GM21576 (cell line): Measurements from ENCODE around the gene CTNNAL1.
"Not testable (repeated sequence)": the region's sequence is repeated elsewhere in the genome, so short reads cannot be mapped to it uniquely, and the experiment has no call there.

Source experiments
- ATAC-seq: cut with Tn5 transposase; IDR thresholded peaks from one replicate; pipeline ENCODE4 v1.9.1; 2021; ENCODE audit warnings: mild to moderate bottlenecking, moderate library complexity; ENCODE audit not compliant: unreplicated experiment

CTNNAL1 gene, protein sequence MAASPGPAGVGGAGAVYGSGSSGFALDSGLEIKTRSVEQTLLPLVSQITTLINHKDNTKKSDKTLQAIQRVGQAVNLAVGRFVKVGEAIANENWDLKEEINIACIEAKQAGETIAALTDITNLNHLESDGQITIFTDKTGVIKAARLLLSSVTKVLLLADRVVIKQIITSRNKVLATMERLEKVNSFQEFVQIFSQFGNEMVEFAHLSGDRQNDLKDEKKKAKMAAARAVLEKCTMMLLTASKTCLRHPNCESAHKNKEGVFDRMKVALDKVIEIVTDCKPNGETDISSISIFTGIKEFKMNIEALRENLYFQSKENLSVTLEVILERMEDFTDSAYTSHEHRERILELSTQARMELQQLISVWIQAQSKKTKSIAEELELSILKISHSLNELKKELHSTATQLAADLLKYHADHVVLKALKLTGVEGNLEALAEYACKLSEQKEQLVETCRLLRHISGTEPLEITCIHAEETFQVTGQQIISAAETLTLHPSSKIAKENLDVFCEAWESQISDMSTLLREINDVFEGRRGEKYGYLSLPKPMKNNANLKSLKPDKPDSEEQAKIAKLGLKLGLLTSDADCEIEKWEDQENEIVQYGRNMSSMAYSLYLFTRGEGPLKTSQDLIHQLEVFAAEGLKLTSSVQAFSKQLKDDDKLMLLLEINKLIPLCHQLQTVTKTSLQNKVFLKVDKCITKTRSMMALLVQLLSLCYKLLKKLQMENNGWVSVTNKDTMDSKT

GRCh38 chr9:109012876-109013678 lies at the start of gene CTNNAL1:
Gene CTNNAL1 (minus strand): TSS chr9:109013499. CDS start chr9:109013442, 57 bp downstream.
- peak; percentile 65 for ATAC-seq

GRCh38 chr9:109062543-109062942 lies 49.2 kb upstream of the CTNNAL1 start:
- no peak for ATAC-seq

GRCh38 chr9:109060191-109060590 lies 46.9 kb upstream of the CTNNAL1 start:
- ATAC-seq: no peak

DNA sequence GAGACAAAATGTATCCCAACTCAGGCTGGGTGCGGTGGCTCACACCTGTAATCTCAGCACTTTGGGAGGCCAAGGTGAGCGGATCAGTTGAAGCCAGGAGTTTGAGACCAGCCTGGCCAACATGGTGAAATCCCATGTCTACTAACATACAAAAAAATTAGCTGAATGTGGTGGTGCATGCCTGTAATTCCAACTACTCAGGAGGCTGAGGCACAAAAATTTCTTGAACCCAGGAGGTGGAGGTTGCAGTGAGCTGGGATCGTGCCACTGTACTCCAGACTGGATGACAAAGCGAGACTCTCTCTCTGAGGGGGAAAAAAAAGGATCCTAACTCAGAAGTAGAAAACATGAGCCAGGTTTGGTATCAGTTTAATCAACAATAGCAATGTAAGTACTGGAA lies 39.8 kb upstream of the CTNNAL1 start:
- ATAC-seq: not testable (repeated sequence)

DNA sequence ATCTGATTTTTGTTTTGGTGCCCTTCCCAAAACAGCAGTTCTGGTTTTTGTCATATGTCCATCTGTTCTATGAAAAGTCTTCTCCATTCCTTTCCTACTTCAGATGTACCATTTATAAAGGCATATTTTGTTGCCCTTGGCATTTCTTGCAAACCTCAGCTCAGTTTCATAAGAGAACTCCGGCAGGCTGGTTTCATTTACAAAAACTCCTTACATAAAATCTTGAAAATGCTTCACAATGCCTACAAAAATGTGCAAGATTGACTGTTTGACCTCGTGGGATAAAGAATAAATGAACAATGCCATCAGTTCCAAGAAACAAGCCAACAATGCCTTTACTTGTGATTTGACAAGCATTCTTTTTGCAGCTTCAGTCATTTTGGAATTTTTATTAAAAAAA lies 39.1 kb upstream of the CTNNAL1 start:
- no peak for ATAC-seq

GRCh38 chr9:109051733-109052132 lies 38.4 kb upstream of the CTNNAL1 start:
- no peak for ATAC-seq

DNA sequence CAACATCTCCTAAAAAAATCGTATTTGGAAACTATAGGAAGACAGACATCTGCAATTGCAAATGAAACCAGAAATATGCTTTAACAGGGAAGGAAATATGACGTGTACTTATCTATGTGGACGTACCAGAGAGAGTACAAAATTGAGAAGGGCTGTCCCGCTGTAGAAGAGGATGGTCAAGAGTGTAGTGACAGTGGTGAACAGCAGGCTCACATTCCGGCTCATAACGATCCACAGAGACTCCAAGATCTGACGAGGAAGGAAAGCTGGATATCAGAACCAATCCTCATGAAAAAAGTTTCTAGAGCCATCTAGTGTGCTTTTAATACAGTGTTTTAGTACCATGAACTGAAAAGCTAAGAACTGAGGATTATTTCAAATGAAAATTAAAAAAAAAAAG lies 37.1 kb upstream of the CTNNAL1 start:
- no peak for ATAC-seq

GRCh38 chr9:109048822-109049221 lies 35.5 kb upstream of the CTNNAL1 start:
- no peak for ATAC-seq

DNA sequence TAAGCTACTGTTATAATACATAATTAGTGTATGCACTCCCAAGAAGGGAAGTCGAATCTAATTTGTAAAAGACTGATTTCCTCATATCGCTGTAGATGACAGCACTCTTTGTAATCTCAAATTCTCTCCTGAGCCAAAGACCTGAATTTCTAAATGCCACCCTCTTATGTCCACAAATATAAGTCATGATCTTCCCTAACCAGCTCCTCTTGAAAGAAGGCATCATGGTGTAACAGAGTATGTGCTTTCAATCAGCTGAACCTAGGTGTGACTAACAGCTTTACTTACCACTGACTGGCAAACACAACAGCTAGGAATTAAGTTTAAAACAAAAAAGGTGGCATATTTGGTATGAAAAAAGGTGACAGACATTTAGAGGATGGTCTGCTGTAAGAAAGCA lies 34.0 kb upstream of the CTNNAL1 start:
- ATAC-seq: no peak

DNA sequence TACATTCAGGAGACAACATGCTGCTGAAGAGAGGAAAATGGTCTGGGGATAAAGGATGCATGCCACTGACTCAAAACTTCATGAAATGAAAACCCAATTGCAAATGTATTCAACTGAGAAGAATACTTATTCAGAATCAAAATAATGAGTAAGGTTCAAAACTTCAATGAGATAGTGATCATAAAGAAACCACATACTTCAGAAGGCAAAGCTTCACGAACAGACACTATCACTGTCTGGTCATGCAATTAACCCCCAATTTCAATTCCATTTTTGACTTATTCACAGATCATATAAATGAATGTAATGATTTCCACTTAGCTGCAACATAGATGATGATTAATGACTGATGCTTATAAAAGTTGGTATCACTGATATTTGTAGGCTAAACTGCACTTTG lies 33.0 kb upstream of the CTNNAL1 start:
- ATAC-seq: no peak

- no peak for ATAC-seq
These were observed 30.3 kb upstream of the CTNNAL1 start for GRCh38 chr9:109043578-109043977.

GRCh38 chr9:109040571-109040970 lies 27.3 kb upstream of the CTNNAL1 start:
- no peak for ATAC-seq

- no peak for ATAC-seq
These were observed 26.2 kb upstream of the CTNNAL1 start for GRCh38 chr9:109039539-109039938.

DNA sequence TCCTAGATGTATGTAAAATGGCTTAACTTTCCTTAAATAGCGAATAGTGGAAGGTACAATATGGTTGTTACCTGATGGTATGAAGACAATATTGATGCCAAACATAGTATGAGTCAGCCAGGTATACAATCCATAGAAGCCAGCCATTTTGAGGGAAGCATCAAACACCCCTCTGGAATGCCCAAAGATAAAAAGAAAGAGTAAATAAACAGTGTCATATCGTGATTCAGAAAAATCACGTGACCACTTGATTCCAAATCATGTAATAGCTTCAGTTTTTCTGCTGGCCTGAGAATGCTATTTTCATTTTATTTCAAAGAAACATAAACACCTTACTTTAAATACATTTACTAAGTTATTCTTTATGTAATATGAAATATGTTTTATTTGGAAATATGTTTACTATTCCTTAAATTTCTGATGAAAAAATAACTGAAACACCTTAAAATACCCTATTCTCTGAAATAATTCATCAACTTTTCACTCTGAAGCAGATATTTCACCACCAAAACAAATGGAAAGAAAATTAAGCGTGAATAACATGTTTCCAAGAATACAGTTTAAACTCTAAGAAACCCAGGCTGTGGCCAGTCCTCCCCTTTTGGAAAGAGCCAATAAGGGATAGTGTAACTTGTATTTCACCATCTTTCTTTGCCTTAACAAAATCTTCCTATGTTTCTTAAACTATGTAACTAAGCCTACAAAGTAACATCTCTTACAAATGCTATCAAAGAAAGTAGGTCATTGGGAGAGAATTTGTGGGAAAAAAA lies 24.8 kb upstream of the CTNNAL1 start:
- no peak for ATAC-seq

GRCh38 chr9:109036744-109037680 lies 23.7 kb upstream of the CTNNAL1 start:
- no peak for ATAC-seq

DNA sequence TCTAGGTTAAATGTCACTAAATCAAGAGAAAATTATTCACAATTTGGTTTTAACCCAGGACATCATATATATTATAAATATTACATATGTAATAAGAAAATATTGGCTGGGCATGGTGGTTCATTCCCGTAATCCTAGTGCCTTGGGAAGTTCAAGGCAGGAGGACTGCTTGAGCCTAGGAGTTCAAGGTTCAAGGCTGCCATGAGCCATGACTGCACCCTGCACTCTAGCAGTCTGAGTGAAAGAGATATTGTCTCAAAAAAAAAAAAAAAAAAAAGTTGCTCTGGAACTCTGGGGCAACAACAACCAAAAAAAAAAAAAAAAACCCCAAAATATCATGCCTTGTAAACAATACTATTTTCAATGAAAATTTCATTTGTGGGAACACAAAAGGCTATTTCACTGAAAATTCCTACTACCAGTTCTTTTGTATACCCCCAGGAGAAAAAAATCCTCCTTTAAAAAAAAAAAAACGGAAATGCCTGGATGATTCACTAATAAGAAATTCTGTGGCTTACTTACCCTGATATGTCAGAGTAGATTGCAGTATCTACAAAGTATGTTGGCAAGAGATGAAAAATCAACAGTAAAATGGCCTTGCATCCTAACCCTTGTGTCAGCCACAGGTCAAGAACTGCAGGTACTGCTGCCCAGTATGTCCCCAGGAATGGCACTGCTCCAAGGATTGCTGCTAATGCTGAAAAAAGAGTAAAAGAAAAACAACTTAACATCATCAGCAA lies 22.6 kb upstream of the CTNNAL1 start:
- ATAC-seq: no peak

DNA sequence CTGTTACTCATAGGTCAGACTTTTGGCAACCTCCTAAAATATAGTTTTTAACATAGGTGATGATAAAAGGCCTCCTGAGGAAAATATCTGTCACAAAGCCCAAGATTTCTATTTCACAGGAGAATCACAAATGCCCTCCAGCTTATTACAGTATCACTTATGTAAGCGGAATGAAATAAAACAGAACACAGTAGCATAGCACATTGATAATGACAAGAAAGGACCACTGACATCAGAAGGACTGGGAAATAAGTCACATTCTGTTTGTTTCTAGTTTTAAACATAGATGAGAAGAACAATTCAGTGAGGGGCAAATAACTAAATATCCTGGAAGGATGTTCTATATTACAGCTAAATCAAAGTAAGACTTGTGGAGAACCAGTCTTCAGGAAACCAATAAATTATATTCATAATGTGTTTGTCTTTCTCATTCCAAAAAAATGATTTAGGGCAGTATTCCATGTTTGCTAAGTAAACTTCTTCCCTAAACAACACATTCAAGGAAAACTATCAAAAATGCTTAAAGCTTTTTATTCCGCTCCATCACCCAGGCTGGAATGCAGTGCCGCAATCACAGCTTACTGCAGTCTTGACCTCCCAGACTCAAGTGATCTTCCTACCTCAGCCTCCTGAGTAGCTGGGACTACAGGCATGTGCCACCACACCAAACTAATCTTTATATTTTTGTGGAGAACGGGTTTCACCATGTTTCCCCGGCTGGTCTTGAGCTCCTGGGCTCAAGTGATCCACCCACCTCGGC lies 20.8 kb upstream of the CTNNAL1 start:
- no peak for ATAC-seq

DNA sequence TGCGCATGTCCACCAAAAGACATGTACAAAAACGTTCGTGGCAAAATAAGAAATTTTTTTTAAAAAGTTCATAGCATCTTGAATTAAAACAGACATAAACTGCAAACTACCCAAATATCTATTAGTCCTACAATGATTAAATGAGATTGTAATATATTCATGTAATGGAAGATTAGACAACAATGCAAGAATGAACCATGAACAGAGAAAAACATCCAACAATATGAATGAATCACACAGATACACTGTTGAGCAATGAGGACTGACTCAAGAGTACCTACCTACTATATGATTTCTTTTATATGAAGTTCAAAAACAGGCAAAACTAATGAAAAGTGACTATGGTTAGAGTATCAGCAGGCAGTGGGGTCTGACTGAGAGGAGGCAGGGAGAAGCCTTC lies 17.9 kb upstream of the CTNNAL1 start:
- no peak for ATAC-seq
